Liver (tissue), 3 donors: ENCODE results near the gene ALPI.

ENCODE experiments used
- JUND ChIP-seq, 2 donors: IDR thresholded peaks; 2 replicates each; pipeline ENCODE4 v1.6.1; 2016; ENCODE audit warnings: antibody characterized with exemption in 2 of 2
- RXRA ChIP-seq, 2 donors: IDR thresholded peaks; 2 replicates each; pipeline ENCODE4 v1.6.1; 2017 to 2018; ENCODE audit warnings: antibody characterized with exemption in 2 of 2, mild to moderate bottlenecking in 1 of 2
- TF ChIP-seq, protein P1 (sequence below): fragments of 150-350 bp; IDR thresholded peaks from 2 replicates; pipeline ENCODE4 v1.5.1; 2017; ENCODE audit warnings: improper control_type of control experiment, low read depth, low read length; ENCODE audit not compliant: missing input control
- donor health status: healthy.
- donor health status: healthy.

GRCh38 chr2:232438951-232439757 lies 16.8 kb upstream of the ALPI start:
- TF ChIP-seq RXRA (IDR thresholded peaks at IDR 0.05) (no peak), JUND (IDR thresholded peaks at IDR 0.05) (no peak)
- TF ChIP-seq, protein P1, sequence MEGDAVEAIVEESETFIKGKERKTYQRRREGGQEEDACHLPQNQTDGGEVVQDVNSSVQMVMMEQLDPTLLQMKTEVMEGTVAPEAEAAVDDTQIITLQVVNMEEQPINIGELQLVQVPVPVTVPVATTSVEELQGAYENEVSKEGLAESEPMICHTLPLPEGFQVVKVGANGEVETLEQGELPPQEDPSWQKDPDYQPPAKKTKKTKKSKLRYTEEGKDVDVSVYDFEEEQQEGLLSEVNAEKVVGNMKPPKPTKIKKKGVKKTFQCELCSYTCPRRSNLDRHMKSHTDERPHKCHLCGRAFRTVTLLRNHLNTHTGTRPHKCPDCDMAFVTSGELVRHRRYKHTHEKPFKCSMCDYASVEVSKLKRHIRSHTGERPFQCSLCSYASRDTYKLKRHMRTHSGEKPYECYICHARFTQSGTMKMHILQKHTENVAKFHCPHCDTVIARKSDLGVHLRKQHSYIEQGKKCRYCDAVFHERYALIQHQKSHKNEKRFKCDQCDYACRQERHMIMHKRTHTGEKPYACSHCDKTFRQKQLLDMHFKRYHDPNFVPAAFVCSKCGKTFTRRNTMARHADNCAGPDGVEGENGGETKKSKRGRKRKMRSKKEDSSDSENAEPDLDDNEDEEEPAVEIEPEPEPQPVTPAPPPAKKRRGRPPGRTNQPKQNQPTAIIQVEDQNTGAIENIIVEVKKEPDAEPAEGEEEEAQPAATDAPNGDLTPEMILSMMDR = peak; percentile 17
